CD4-positive, alpha-beta memory T cell (primary cell): Measurements from ENCODE around the gene MOV10L1. TPM values are rescaled to one million over a fixed set of nuclear protein-coding genes. Genes with fewer than 3 reads are reported as not detected.

Source experiments
- CTCF ChIA-PET: fragments of 350-600 bp; sonication (Branson Sonifier 250); formaldehyde crosslinking; loops from one replicate; lab custom pipeline; 2021; ENCODE audit warnings: inconsistent platforms; ENCODE audit not compliant: partially characterized antibody; lab: Charles Lee
- POLR2A ChIA-PET: fragments of 350-600 bp; sonication (Branson Sonifier 250); formaldehyde crosslinking; loops from one replicate; lab custom pipeline; 2021; ENCODE audit not compliant: partially characterized antibody; lab: Charles Lee
- DNase-seq, 5 donors: peaks; one replicate each; pipeline versions ENCODE4 v3.0.0 to v3.0.0-alpha.2; 2020 to 2022; ENCODE audit warnings: mixed read lengths in 1 of 5
- H3K27ac ChIP-seq: one replicate; pipeline ENCODE4 v1.7.0; 2013; ENCODE audit warnings: low read depth, low read length
- H3K27me3 ChIP-seq: 2 replicates; pipeline ENCODE4 v1.7.0; 2013; ENCODE audit warnings: mild to moderate bottlenecking, low read length, moderate library complexity; ENCODE audit not compliant: insufficient read depth
- H3K36me3 ChIP-seq: 2 replicates; pipeline ENCODE4 v1.7.0; 2013; ENCODE audit warnings: mild to moderate bottlenecking, low read length, moderate library complexity; ENCODE audit not compliant: insufficient read depth
- H3K4me1 ChIP-seq: 2 replicates; pipeline ENCODE4 v1.7.0; 2013; ENCODE audit warnings: mild to moderate bottlenecking, low read length, moderate library complexity; ENCODE audit not compliant: insufficient read depth
- H3K4me3 ChIP-seq, 2 donors: one replicate each; pipeline ENCODE4 v1.7.0; 2013; ENCODE audit warnings: low read length in 2 of 2, mild to moderate bottlenecking in 1 of 2
- H3K9me3 ChIP-seq, 2 donors: one replicate each; pipeline ENCODE4 v1.7.0; 2013; ENCODE audit warnings: low read length in 2 of 2, control low read depth in 1 of 2; ENCODE audit not compliant: control insufficient read depth in 1 of 2
- H3K27ac Mint-ChIP-seq, 7 donors: one replicate each; pipeline ENCODE4 v1.8.0; 2020 to 2021; ENCODE audit warnings: mixed read lengths in 7 of 7, mild to moderate bottlenecking in 6 of 7, inconsistent platforms in 3 of 7, moderate library complexity in 3 of 7
- H3K27me3 Mint-ChIP-seq, 2 donors: one replicate each; pipeline ENCODE4 v1.8.0; 2020 to 2021; ENCODE audit warnings: mixed read lengths in 2 of 2
- H3K36me3 Mint-ChIP-seq, 2 donors: one replicate each; pipeline ENCODE4 v1.8.0; 2020 to 2021; ENCODE audit warnings: mixed read lengths in 2 of 2, inconsistent platforms in 1 of 2, mild to moderate bottlenecking in 1 of 2
- H3K4me1 Mint-ChIP-seq, 4 donors: one replicate each; pipeline ENCODE4 v1.8.0; 2020 to 2021; ENCODE audit warnings: mixed read lengths in 4 of 4, mild to moderate bottlenecking in 1 of 4
- H3K4me3 Mint-ChIP-seq, 8 donors: one replicate each; pipeline ENCODE4 v1.8.0; 2020 to 2021; ENCODE audit warnings: mixed read lengths in 8 of 8, mild to moderate bottlenecking in 7 of 8, moderate library complexity in 6 of 8, inconsistent platforms in 3 of 8
- H3K9me3 Mint-ChIP-seq, 8 donors: one replicate each; pipeline ENCODE4 v1.8.0; 2020 to 2021; ENCODE audit warnings: mixed read lengths in 8 of 8, mild to moderate bottlenecking in 5 of 8, inconsistent platforms in 3 of 8, moderate library complexity in 1 of 8
- intact Hi-C: fragments of 100-400 bp; cut with micrococcal nuclease; formaldehyde crosslinking; loops from one replicate; pipeline ENCODE4 v1.15.1; 2023
- polyA plus RNA-seq, 2 donors: library from polyadenylated mRNA; unstranded; fragments of 300-500 nt; fragmentation: Illumina TruSeq; gene quantifications; one replicate each; pipeline ENCODE4 v1.2.3, GENCODE V29; 2021
- total RNA-seq, 2 experiments: library from RNA; stranded (reverse); gene quantifications; one replicate each; pipeline ENCODE4 v1.2.3, GENCODE V29; 2021

MOV10L1 gene
- total and polyA plus RNA-seq, 4 experiments from 2014 or later = not detected

- H3K4me3 Mint-ChIP-seq = no peak overlapping the region
- no peaks in the 10 kb centered on the region for H3K36me3 Mint-ChIP-seq
- Histone ChIP-seq H3K9me3 (no peaks in the 10 kb centered on the region), H3K4me1 (no peaks in the 10 kb centered on the region), H3K4me3 (no peak overlapping the region), H3K36me3 (no peaks in the 10 kb centered on the region), H3K27me3 (no peaks in the 10 kb centered on the region), H3K27ac (no peak overlapping the region)
- H3K4me1 Mint-ChIP-seq = no peaks in the 10 kb centered on the region
- intact Hi-C loops = no loop called here
- no peaks in the 10 kb centered on the region for H3K9me3 Mint-ChIP-seq
- POLR2A ChIA-PET = no interaction called here
- no peak for DNase-seq
- CTCF ChIA-PET = no interaction called here
- H3K27ac Mint-ChIP-seq = no peak overlapping the region
- peaks cover 2 to 5% of the 10 kb centered on the region in 2 donors for H3K27me3 Mint-ChIP-seq
Measured at GRCh38 chr22:50157709-50158375, 68.0 kb downstream of the MOV10L1 start.

GRCh38 chr22:50160947-50161346 lies 71.1 kb downstream of the MOV10L1 start:
- H3K4me3 Mint-ChIP-seq = no peak overlapping the region
- H3K36me3 ChIP-seq = no peaks in the 10 kb centered on the region
- CTCF ChIA-PET = no interaction called here
- no peaks in the 10 kb centered on the region for H3K9me3 Mint-ChIP-seq
- H3K4me1 ChIP-seq = no peaks in the 10 kb centered on the region
- intact Hi-C loops = no loop called here
- H3K27me3 Mint-ChIP-seq = peaks cover 6 to 9% of the 10 kb centered on the region in 2 donors
- no peaks in the 10 kb centered on the region for H3K4me1 Mint-ChIP-seq
- no peaks in the 10 kb centered on the region for H3K9me3 ChIP-seq
- POLR2A ChIA-PET = no interaction called here
- no peak overlapping the region for H3K4me3 ChIP-seq
- H3K36me3 Mint-ChIP-seq = no peaks in the 10 kb centered on the region
- H3K27ac Mint-ChIP-seq = no peak overlapping the region
- no peak for DNase-seq
- no peak overlapping the region for H3K27ac ChIP-seq
- H3K27me3 ChIP-seq = no peaks in the 10 kb centered on the region

- ChIA-PET POLR2A (no interaction called here), CTCF (no interaction called here)
- Mint-ChIP-seq H3K4me1 (no peaks in the 10 kb centered on the region), H3K36me3 (no peaks in the 10 kb centered on the region), H3K27ac (no peak overlapping the region), H3K27me3 (peaks cover 6 to 9% of the 10 kb centered on the region in 2 donors), H3K9me3 (no peaks in the 10 kb centered on the region), H3K4me3 (no peak overlapping the region)
- no peak overlapping the region for H3K4me3 ChIP-seq
- H3K4me1 ChIP-seq = no peaks in the 10 kb centered on the region
- intact Hi-C loops = no loop called here
- DNase-seq = no peak
- H3K27ac ChIP-seq = no peak overlapping the region
- H3K36me3 ChIP-seq = no peaks in the 10 kb centered on the region
- H3K9me3 ChIP-seq = no peaks in the 10 kb centered on the region
- no peaks in the 10 kb centered on the region for H3K27me3 ChIP-seq
Measured at GRCh38 chr22:50161508-50162390, 71.9 kb downstream of the MOV10L1 start.

- ChIA-PET CTCF (no interaction called here), POLR2A (no interaction called here)
- H3K36me3 Mint-ChIP-seq = no peaks in the 10 kb centered on the region
- no peak overlapping the region for H3K27ac ChIP-seq
- no peaks in the 10 kb centered on the region for H3K4me1 ChIP-seq
- no peaks in the 10 kb centered on the region for H3K36me3 ChIP-seq
- H3K9me3 Mint-ChIP-seq = no peaks in the 10 kb centered on the region
- intact Hi-C loops = no loop called here
- H3K4me1 Mint-ChIP-seq = no peaks in the 10 kb centered on the region
- H3K9me3 ChIP-seq = no peaks in the 10 kb centered on the region
- no peak overlapping the region for H3K27ac Mint-ChIP-seq
- DNase-seq = no peak
- H3K27me3 Mint-ChIP-seq = peaks cover 6 to 9% of the 10 kb centered on the region in 2 donors
- H3K4me3 ChIP-seq = no peak overlapping the region
- no peak overlapping the region for H3K4me3 Mint-ChIP-seq
- H3K27me3 ChIP-seq = no peaks in the 10 kb centered on the region
Measured at GRCh38 chr22:50162391-50162956, 72.7 kb downstream of the MOV10L1 start.

GRCh38 chr22:50165436-50166123 lies 75.8 kb downstream of the MOV10L1 start:
- Mint-ChIP-seq H3K4me3 (no peak overlapping the region), H3K27me3 (peaks cover 17 to 20% of the 10 kb centered on the region in 2 donors), H3K9me3 (peaks cover 0 to 2% (median 0%) of the 10 kb centered on the region in 8 donors), H3K36me3 (no peaks in the 10 kb centered on the region), H3K27ac (no peak overlapping the region), H3K4me1 (peaks cover 0 to 8% (median 0%) of the 10 kb centered on the region in 4 donors)
- no peaks in the 10 kb centered on the region for H3K9me3 ChIP-seq
- H3K4me3 ChIP-seq = no peak overlapping the region
- no peaks in the 10 kb centered on the region for H3K4me1 ChIP-seq
- intact Hi-C loops = no loop called here
- no peaks in the 10 kb centered on the region for H3K36me3 ChIP-seq
- ChIA-PET POLR2A (no interaction called here), CTCF (no interaction called here)
- no peak for DNase-seq
- peaks cover 9% of the 10 kb centered on the region for H3K27me3 ChIP-seq
- no peak overlapping the region for H3K27ac ChIP-seq

- no peaks in the 10 kb centered on the region for H3K9me3 ChIP-seq
- peak overlapping the region in 4 of 8 donors; percentile 3 to 15 (median 14) for H3K4me3 Mint-ChIP-seq
- intact Hi-C loops = no loop called here
- CTCF ChIA-PET = no interaction called here
- H3K4me3 ChIP-seq = no peak overlapping the region
- H3K27ac Mint-ChIP-seq = no peak overlapping the region
- peaks cover 23 to 27% of the 10 kb centered on the region in 2 donors for H3K27me3 Mint-ChIP-seq
- H3K4me1 ChIP-seq = no peaks in the 10 kb centered on the region
- no peaks in the 10 kb centered on the region for H3K36me3 Mint-ChIP-seq
- H3K27me3 ChIP-seq = peaks cover 9% of the 10 kb centered on the region
- POLR2A ChIA-PET = no interaction called here
- no peaks in the 10 kb centered on the region for H3K36me3 ChIP-seq
- H3K9me3 Mint-ChIP-seq = peaks cover 0 to 2% (median 0%) of the 10 kb centered on the region in 8 donors
- peaks cover 0 to 8% (median under 1%) of the 10 kb centered on the region in 4 donors for H3K4me1 Mint-ChIP-seq
- no peak for DNase-seq
- H3K27ac ChIP-seq = no peak overlapping the region
Measured at GRCh38 chr22:50167689-50168489, 78.1 kb downstream of the MOV10L1 start.
